NCI-H2196 treated with DMSO at 0.1 percent for 48 hours (cell line): Measurements from ENCODE around the gene SLC38A10.
A peak's percentile ranks its signal among the peaks of the same experiment; 100 is the strongest.

Experiments used
- DNase-seq: peaks from one replicate; lab custom pipeline; 2025; ENCODE audit not compliant: unreplicated experiment; lab: John Stamatoyannopoulos, UW

The SLC38A10 gene

GRCh38 chr17:81210868-81211267 is 84.2 kb downstream of the SLC38A10 start:
- no peak for DNase-seq

GRCh38 chr17:81210466-81210865 is 84.6 kb downstream of the SLC38A10 start:
- no peak for DNase-seq

GRCh38 chr17:81209141-81209540 is 86.0 kb downstream of the SLC38A10 start:
- DNase-seq: no peak

GRCh38 chr17:81208651-81209050 is 86.5 kb downstream of the SLC38A10 start:
- no peak for DNase-seq

- DNase-seq: peak; percentile 39
Measured at GRCh38 chr17:81207610-81208581, 87.2 kb downstream of the SLC38A10 start.

- no peak for DNase-seq
Measured at GRCh38 chr17:81206657-81207056, 88.5 kb downstream of the SLC38A10 start.

GRCh38 chr17:81206166-81206565 is 88.9 kb downstream of the SLC38A10 start:
- no peak for DNase-seq

GRCh38 chr17:81204578-81204977 is 90.5 kb downstream of the SLC38A10 start:
- no peak for DNase-seq

GRCh38 chr17:81203136-81203535 is 92.0 kb downstream of the SLC38A10 start:
- DNase-seq: no peak

GRCh38 chr17:81202318-81202717 is 92.8 kb downstream of the SLC38A10 start:
- DNase-seq: no peak

GRCh38 chr17:81200695-81201580 is 94.2 kb downstream of the SLC38A10 start:
- peak; percentile 26 for DNase-seq

- no peak for DNase-seq
Measured at GRCh38 chr17:81200201-81200600, 94.9 kb downstream of the SLC38A10 start.

- DNase-seq: no peak
Measured at GRCh38 chr17:81199482-81199830, 95.7 kb downstream of the SLC38A10 start.

GRCh38 chr17:81198826-81199481 is 96.2 kb downstream of the SLC38A10 start:
- DNase-seq: no peak

GRCh38 chr17:81197831-81198490 is 97.1 kb downstream of the SLC38A10 start:
- DNase-seq: no peak

GRCh38 chr17:81197409-81197795 is 97.7 kb downstream of the SLC38A10 start:
- no peak for DNase-seq

GRCh38 chr17:81196505-81197408 is 98.3 kb downstream of the SLC38A10 start:
- no peak for DNase-seq

GRCh38 chr17:81195941-81196495 is 99.1 kb downstream of the SLC38A10 start:
- no peak for DNase-seq
